CD4-positive, alpha-beta T cell treated with Interleukin-6 at 100 ng/mL for 8 hours (primary cell): ENCODE results near the gene ASIC1.
"Not testable (repeated sequence)": the region's sequence is repeated elsewhere in the genome, so short reads cannot be mapped to it uniquely, and the experiment has no call there.

ENCODE experiments used
- DNase-seq: peaks from one replicate; pipeline ENCODE4 v3.0.0-alpha.2; 2020; ENCODE audit warnings: mixed read lengths, low spot score

The ASIC1 gene

GRCh38 chr12:50061946-50062686 lies 4.7 kb downstream of the ASIC1 start:
- DNase-seq: no peak

DNA sequence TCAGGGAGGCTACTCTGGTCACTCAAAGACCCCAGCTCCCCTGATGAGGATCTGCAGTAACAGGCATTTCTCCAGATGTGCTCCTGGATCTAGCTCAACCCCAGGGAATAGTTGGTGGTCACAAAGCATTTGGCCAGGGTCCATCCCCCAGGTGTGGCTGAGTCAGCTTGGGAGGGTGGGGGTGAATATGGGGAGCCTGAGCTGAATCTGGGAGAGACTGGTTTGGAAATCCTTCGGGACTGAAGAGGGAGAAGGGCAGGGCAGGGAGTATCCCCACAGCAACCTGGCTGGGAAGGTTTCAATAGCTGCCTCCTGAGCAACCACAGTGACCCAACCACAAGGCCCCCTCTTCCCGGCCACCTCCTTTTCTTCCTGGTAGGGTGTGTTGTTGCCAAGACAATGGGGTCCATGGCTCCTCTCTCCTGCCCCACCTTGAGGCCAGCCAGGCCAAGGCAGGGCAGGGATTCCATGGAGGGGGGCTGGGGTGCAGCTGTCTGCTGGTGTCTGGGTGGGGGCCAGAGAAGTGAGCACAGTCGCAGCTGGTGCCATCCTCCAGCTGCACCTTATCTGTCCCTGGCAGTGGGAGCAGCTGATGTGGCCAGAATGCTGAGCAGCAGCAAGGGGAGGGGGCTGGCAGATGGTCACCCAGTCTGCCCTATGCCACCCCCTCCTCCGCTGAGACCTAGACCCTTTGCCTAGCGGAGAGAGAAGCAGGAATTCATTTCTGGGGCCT lies 5.5 kb downstream of the ASIC1 start:
- no peak for DNase-seq

DNA sequence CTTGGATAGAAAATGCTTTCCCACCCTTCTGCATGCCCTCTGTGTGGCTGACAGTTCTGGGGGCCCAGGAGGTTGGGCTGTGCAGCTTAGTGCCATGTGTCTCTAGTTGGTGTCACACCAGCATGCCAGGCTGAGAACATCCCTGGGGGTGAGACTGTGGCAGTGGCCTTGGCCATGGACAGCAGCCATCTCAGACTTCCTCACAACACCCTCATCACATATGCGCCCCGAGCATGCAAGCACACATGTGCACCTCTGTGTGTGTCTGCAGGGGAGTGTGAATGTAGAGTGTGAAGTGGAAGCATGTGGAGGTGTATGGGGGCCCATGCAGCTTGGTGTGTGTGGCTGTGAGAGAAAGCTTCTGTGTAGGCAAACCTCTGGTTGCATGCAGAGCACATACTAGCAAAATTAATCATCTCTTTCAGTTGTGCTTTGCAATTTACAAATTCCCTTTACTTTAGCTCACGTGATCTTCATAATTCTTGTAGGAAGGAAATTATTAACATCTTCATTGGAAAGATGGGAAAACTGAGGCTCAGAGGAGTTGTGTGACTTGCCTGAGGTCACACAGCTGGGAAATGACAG lies 8.4 kb downstream of the ASIC1 start:
- DNase-seq: no peak

DNA sequence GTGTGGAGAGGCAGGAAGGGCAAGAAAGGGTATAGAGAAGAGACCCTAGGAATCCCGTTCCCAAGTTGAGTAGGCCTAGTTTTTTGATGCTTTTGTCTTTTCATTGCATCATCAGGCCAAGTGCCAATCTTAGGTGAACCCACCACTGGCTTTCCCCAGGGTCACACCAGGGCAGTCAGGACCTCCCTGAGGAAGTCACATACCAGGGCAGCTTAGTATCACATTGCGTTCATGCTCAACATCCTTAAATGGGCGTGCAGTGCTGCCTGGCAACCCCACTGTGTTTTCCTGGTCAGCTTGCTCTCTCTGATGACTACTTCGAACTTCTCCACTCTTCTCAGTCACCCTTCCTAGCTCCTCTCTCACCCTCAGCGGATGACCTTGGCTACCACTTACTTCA lies 9.0 kb downstream of the ASIC1 start:
- DNase-seq: no peak

- no peak for DNase-seq
Observed at GRCh38 chr12:50069069-50069468, 11.7 kb downstream of the ASIC1 start.

DNA sequence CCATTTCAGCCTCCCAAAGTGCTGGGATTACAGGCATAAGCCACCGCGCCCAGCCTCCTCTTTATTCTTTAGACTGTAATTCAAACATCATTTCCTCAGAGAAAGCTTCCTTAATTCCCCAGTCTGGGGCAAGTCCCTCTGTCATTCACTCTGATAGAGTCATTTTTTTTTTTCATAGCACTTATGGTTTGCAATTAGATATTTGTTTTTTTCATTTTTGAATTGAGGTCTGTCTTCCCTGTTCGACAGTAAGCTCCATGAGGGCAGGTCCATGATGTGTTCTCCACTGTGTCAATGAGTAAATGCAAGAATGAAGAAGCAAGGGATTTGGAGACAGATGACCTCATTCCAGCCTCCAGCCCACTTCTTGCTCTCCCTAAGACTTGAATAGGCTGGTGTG lies 12.1 kb downstream of the ASIC1 start:
- DNase-seq: no peak

- peak; percentile 64 for DNase-seq
Observed at GRCh38 chr12:50070314-50071060, 13.1 kb downstream of the ASIC1 start.

GRCh38 chr12:50072198-50072907 lies 15.0 kb downstream of the ASIC1 start:
- DNase-seq: no peak

GRCh38 chr12:50073206-50073605 lies 15.8 kb downstream of the ASIC1 start:
- no peak for DNase-seq

- no peak for DNase-seq
Observed at GRCh38 chr12:50073712-50074111, 16.3 kb downstream of the ASIC1 start.

GRCh38 chr12:50074936-50075807 lies 17.8 kb downstream of the ASIC1 start:
- peak; percentile 79 for DNase-seq

DNA sequence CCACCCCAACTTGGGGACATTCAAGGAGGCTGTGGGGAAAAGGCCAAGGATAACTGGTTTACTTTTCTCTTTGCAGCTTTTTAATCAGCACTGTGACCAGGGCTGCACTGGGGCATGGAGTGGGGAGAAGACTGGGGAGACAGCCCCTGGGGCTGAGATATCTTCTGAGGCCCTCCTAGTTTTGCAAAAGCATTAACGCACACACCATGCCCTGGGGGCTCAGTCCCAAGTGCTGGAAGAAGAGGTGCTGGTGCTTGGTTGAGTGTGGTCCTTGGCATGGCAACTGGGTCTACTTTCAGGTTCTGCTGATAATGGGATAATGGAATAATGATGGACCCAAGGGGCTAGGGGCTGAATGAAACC lies 18.4 kb downstream of the ASIC1 start:
- no peak for DNase-seq

GRCh38 chr12:50077099-50077498 lies 19.7 kb downstream of the ASIC1 start:
- DNase-seq: no peak

- no peak for DNase-seq
Observed at GRCh38 chr12:50078281-50078680, 20.9 kb downstream of the ASIC1 start.

DNA sequence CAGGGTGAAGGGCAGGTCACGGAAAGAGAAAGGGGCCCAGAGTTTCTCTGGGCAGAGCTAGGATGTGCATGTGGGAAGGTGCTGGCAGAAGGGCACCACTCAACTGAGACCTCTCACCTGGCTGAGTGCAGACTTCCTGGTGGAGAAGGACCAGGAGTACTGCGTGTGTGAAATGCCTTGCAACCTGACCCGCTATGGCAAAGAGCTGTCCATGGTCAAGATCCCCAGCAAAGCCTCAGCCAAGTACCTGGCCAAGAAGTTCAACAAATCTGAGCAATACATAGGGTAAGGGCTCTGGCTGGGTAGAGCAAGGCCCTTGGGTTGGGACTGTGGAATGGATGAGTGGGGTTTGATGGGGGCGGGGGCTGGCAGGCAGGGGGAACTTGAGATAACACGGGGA lies 22.4 kb downstream of the ASIC1 start:
- DNase-seq: no peak

DNA sequence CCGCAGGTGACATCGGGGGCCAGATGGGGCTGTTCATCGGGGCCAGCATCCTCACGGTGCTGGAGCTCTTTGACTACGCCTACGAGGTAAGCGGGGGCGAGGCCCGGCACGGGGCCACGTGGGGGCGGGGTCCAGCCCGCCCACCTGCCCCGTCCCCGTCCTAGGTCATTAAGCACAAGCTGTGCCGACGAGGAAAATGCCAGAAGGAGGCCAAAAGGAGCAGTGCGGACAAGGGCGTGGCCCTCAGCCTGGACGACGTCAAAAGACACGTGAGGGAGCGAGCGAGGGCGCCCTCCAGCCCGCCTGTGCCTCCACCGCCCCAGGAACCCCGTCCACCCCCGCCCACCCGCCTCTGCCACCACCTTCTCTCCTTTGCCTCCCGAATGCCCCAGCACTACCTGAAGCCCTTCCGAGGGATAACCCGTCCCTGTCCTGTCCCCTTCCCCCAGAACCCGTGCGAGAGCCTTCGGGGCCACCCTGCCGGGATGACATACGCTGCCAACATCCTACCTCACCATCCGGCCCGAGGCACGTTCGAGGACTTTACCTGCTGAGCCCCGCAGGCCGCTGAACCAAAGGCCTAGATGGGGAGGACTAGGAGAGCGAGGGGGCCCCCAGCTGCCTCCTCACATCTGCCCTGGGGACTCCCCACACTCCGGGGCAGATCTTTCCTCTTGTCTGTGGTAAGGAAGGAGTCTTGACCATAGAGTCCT lies 23.9 kb downstream of the ASIC1 start:
- DNase-seq: no peak

GRCh38 chr12:50082644-50083043 lies 25.2 kb downstream of the ASIC1 start:
- DNase-seq: no peak

GRCh38 chr12:50083301-50083700 lies 25.9 kb downstream of the ASIC1 start:
- DNase-seq: no peak

GRCh38 chr12:50084409-50084774 lies 27.0 kb downstream of the ASIC1 start:
- DNase-seq: not testable (repeated sequence)
